ENCODE results near the gene KCMF1.

KCMF1 gene

DNA sequence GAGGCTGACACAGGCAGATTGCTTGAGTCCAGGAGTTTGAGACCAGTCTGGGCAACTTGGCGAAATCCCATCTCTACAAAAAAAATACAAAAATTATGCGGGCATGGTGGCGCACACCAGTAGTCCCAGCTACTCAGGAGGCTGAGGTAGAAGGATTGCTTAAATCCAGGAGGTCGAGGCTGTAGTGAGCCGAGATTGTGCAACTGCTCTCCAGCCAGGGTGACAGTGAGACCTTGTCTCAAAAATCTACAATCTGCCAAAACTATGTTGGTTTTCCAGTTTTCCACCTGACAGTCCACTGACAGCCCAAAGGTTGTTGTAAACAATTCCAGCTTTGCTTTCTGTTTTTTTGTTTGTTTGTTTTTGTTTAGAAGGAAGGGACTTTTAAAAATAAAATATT is 51.3 kb downstream of the KCMF1 start:
- TF ChIP-seq, protein P1, sequence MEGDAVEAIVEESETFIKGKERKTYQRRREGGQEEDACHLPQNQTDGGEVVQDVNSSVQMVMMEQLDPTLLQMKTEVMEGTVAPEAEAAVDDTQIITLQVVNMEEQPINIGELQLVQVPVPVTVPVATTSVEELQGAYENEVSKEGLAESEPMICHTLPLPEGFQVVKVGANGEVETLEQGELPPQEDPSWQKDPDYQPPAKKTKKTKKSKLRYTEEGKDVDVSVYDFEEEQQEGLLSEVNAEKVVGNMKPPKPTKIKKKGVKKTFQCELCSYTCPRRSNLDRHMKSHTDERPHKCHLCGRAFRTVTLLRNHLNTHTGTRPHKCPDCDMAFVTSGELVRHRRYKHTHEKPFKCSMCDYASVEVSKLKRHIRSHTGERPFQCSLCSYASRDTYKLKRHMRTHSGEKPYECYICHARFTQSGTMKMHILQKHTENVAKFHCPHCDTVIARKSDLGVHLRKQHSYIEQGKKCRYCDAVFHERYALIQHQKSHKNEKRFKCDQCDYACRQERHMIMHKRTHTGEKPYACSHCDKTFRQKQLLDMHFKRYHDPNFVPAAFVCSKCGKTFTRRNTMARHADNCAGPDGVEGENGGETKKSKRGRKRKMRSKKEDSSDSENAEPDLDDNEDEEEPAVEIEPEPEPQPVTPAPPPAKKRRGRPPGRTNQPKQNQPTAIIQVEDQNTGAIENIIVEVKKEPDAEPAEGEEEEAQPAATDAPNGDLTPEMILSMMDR (IDR thresholded peaks at IDR 0.05; ENCODE audit: borderline replicate concordance, insufficient read depth, low read depth, low read length): no peak

DNA sequence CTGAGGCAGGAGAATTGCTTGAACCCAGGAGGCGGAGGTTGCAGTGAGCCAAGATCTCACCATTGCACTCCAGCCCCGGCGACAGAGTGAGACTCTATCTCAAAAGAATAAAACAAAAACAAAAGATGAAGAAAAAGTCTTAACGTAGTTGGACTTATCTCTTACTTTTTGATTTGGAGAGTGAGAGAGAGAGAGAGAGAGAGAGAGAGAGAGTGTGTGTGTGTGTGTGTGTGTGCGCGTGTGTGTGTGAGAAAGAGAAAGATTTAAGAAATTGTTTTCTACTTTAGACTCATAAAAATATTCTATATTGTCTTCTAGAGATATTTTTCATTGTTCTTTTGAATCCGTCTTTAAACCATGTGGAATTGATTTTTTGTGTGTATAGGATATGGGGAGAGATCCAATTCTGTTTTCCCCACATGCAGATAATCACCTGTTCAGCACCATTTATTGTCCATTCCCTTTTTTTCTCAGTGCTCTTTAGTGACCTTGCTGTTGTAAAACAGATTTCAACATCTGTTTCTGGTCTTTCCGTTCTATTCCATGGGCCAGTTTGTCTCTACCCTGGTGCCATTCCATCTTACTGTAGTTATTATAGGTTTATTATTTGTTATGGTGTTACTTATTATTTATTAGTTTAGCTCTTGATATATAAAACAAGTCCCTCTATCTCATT is 53.5 kb downstream of the KCMF1 start:
- no peak overlapping the region for H3K4me3 ChIP-seq (ENCODE audit: low read depth, low read length)
- TF ChIP-seq, protein P1 (IDR thresholded peaks at IDR 0.05; ENCODE audit: borderline replicate concordance, insufficient read depth, low read depth, low read length): no peak

More for the DNA sequence above, 51.3 kb downstream of the KCMF1 start:
- H3K4me3 ChIP-seq (ENCODE audit: low read depth, low read length): no peak overlapping the region

DNA sequence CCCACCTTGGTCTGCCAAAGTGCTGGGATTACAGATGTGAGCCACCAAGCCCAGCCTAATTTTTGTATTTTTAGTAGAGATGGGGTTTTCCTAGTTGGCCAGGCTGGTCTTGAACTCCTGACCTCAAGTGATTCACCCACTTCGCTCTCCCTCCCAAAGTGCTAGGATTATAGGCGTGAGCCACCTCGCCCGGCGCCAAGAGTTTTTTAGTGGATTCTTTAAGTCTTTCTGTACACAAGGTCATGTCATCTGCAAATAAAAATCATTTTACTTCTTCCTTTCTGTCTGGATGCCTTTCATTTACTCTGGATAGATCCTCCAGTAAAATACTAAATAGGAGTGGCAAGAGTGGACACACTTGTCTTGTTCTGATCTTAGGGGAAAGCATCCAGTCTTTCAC is 61.7 kb downstream of the KCMF1 start:
- H3K4me3 ChIP-seq (ENCODE audit: low read depth, low read length): no peak overlapping the region
- TF ChIP-seq, protein P1 (IDR thresholded peaks at IDR 0.05; ENCODE audit: borderline replicate concordance, insufficient read depth, low read depth, low read length): no peak

DNA sequence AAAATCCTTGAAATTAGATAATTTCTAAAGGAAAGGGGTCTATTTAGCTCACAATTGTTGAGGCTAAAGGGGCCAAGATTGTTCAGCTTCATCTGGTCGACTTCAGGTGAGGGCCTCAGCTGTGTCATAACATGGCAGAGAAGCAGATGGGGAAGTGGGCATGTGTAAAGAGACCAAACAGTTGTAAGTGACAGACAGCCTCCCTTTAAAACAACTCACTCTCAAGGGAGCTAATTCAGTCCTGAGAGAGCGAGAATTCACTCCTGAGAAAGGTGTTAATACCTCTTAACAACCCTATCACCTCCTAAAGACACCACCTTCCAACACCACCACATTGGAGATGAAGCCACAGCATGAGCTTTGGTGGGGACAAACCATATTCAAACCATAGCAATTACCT is 62.4 kb downstream of the KCMF1 start:
- TF ChIP-seq, protein P1 (IDR thresholded peaks at IDR 0.05; ENCODE audit: borderline replicate concordance, insufficient read depth, low read depth, low read length): no peak
- H3K4me3 ChIP-seq (ENCODE audit: low read depth, low read length): no peak overlapping the region

DNA sequence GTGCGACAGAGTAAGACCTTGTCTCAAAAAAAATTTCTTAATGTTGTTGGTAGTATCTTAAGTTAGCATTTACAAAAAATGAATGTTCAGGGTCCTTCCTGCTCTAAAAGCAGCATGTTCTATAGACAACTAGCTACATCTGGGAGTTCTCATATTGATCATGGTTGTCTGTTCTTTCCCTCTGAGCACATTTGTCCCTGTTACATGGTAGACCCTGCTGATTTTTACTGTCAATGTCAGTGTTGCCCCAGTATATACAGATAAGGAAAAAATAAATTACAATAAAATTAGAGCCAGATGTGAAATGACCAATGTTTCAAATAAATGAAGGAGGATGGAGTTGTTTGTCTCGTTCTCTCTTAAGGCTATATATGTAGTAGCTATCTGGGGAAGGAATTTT is 63.2 kb downstream of the KCMF1 start:
- TF ChIP-seq, protein P1 (IDR thresholded peaks at IDR 0.05; ENCODE audit: borderline replicate concordance, insufficient read depth, low read depth, low read length): no peak
- no peak overlapping the region for H3K4me3 ChIP-seq (ENCODE audit: low read depth, low read length)

DNA sequence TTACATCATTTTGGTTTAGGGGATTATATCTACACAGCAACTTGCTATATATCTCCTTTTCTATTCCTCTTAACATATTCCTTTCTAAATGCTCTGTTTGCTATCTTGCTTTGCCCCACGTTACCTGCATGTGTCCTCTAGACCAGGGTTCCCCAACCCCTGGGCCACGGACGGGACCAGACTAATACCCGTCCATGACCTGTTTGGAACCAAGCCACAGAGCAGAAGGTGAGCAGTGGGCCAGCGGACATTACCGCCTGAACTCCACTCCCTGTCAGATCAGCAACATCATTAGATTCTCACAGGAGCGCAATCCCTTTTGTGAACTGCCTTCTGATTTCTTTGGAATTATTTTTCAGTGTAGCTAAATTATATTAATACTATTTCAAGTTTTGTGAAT is 66.7 kb downstream of the KCMF1 start:
- H3K4me3 ChIP-seq (ENCODE audit: low read depth, low read length): no peak overlapping the region
- TF ChIP-seq, protein P1 (IDR thresholded peaks at IDR 0.05; ENCODE audit: borderline replicate concordance, insufficient read depth, low read depth, low read length): no peak

DNA sequence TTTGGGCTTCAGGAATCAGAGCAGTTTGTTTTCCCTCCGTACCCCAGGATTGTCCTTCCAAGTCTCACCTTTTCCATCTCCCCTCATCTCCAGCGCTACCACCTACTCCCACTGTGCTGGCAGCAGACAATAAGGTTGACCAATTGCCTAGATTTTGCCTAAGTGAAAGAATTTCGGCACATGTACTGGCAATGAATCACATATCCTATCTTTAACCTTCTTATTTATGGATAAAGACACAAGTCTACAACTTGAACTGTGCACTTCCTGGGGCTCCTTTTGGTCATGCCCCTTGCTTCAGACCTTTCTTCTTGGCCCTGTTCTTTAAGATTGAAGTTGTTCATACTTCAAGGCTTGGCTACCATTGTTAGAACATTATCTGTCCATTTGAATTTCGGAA is 71.4 kb downstream of the KCMF1 start:
- no peak overlapping the region for H3K4me3 ChIP-seq (ENCODE audit: low read depth, low read length)
- TF ChIP-seq, protein P1 (IDR thresholded peaks at IDR 0.05; ENCODE audit: borderline replicate concordance, insufficient read depth, low read depth, low read length): no peak
